HepG2 (cell line): ENCODE results near the gene CASP1. TPM values are rescaled to one million over a fixed set of nuclear protein-coding genes. Genes with fewer than 3 reads are reported as not detected.

Source experiments
- ATAC-seq: fragments of 200-7000 bp; cut with Tn5 transposase; 3 replicates; pipeline ENCODE4 v1.9.1; 2020; ENCODE audit warnings: mild to moderate bottlenecking, moderate library complexity
- BruUV-seq: library from RNA; stranded (reverse); fragments of 400-500 nt; replicated peaks from 2 replicates; lab custom pipeline; 2021; lab: Mats Ljungman, UMichigan
- CTCF ChIA-PET: fragments of 300-600 bp; formaldehyde crosslinking; extraction: SDS; loops from one replicate; lab custom pipeline; 2021; ENCODE audit warnings: low total read pairs, inconsistent platforms, low intra/inter-chr PET ratio; lab: Yijun Ruan, JAX
- POLR2A ChIA-PET: fragments of 350-600 bp; sonication (Branson Sonifier 250); formaldehyde crosslinking; loops from one replicate; lab custom pipeline; 2020; ENCODE audit warnings: antibody characterized with exemption, inconsistent platforms; lab: Yijun Ruan, JAX
- DNase-seq: peaks from one replicate; pipeline ENCODE4 v3.0.0-alpha.2; 2015; ENCODE audit warnings: low spot score
- FAIRE-seq: peaks from 3 replicates; lab custom pipeline; 2011; peaks lifted over from hg19 to GRCh38; lab: Jason Lieb, UNC
- H2AFZ ChIP-seq: one replicate; pipeline ENCODE4 v1.6.1; 2011; ENCODE audit warnings: low read length, inconsistent platforms
- H3K27ac ChIP-seq: fragments of 300-600 bp; 3 replicates; pipeline ENCODE4 v1.8.0; 2011; ENCODE audit warnings: mixed run types, mild to moderate bottlenecking, mixed read lengths, low read length, inconsistent platforms; ENCODE audit not compliant: insufficient read depth; ENCODE audit errors: extremely low read length
- H3K27me3 ChIP-seq, 2 experiments: fragments of 200-600 bp in 1 of 2; 2 replicates in 1 of 2; 3 replicates in 1 of 2; pipeline versions ENCODE4 v1.6.0 to v1.8.0; 2011; ENCODE audit warnings: low read length in 2 of 2, mild to moderate bottlenecking in 2 of 2, moderate library complexity in 2 of 2, inconsistent platforms in 1 of 2; ENCODE audit not compliant: insufficient read depth in 2 of 2, control insufficient read depth in 1 of 2
- H3K36me3 ChIP-seq, 2 experiments: fragments of 200-600 bp in 1 of 2; replicated peaks in 1 of 2; 2 replicates in 1 of 2; 3 replicates in 1 of 2; pipeline versions ENCODE4 v1.5.1 to v1.8.0; 2011; ENCODE audit warnings: low read length in 2 of 2, inconsistent platforms in 1 of 2; ENCODE audit not compliant: insufficient read depth in 2 of 2, control insufficient read depth in 1 of 2
- H3K4me1 ChIP-seq: 2 replicates; pipeline ENCODE4 v1.5.1; 2012; ENCODE audit warnings: low read length, inconsistent platforms; ENCODE audit not compliant: insufficient read depth
- H3K4me2 ChIP-seq: 2 replicates; pipeline ENCODE4 v1.6.0; 2011; ENCODE audit warnings: low read depth, low read length, inconsistent platforms
- H3K4me3 ChIP-seq, 3 experiments: fragments of 200-600 bp in 1 of 3; sonication (generic), shearing (Covaris generic) in 1 of 3; replicated peaks in 1 of 3; 2 replicates each; pipeline ENCODE4 v1.5.1; 2011 to 2016; ENCODE audit warnings: low read length in 3 of 3, inconsistent platforms in 2 of 3, low read depth in 2 of 3, mild to moderate bottlenecking in 2 of 3, control low read depth in 1 of 3, mixed read lengths in 1 of 3; ENCODE audit not compliant: insufficient read depth in 1 of 3
- H3K79me2 ChIP-seq: one replicate; pipeline ENCODE4 v1.6.1; 2011; ENCODE audit warnings: low read length, inconsistent platforms; ENCODE audit not compliant: insufficient read depth
- H3K9ac ChIP-seq: 2 replicates; pipeline ENCODE4 v1.6.0; 2011; ENCODE audit warnings: mild to moderate bottlenecking, low read depth, low read length, inconsistent platforms; ENCODE audit not compliant: insufficient read depth
- H3K9me3 ChIP-seq: 2 replicates; pipeline ENCODE4 v1.5.1; 2012; ENCODE audit warnings: mild to moderate bottlenecking, low read length
- H4K20me1 ChIP-seq: 2 replicates; pipeline ENCODE4 v1.6.0; 2011; ENCODE audit warnings: inconsistent platforms, mild to moderate bottlenecking, low read length, moderate library complexity; ENCODE audit not compliant: insufficient read depth
- ATF4 ChIP-seq, 2 experiments: fragments of 450-650 bp in 1 of 2; sonication (generic) in 1 of 2; formaldehyde crosslinking; IDR thresholded peaks; 2 replicates each; pipeline versions ENCODE4 v1.5.0 to v1.8.0; 2020 to 2022; ENCODE audit warnings: mild to moderate bottlenecking in 1 of 2, missing genetic modification reagents in 1 of 2
- E2F2 ChIP-seq: sonication (generic); formaldehyde crosslinking; IDR thresholded peaks from 2 replicates; pipeline ENCODE4 v1.4.0; 2020; ENCODE audit warnings: missing genetic modification reagents, borderline replicate concordance
- EP300 ChIP-seq, 3 experiments: sonication (generic) in 1 of 3; formaldehyde crosslinking in 1 of 3; IDR thresholded peaks; 2 replicates each; pipeline versions ENCODE4 v1.5.1 to v1.6.1; 2011 to 2020; ENCODE audit warnings: low read depth in 2 of 3, low read length in 2 of 3, borderline replicate concordance in 1 of 3, improper control_type of control experiment in 1 of 3, mild to moderate bottlenecking in 1 of 3, missing genetic modification reagents in 1 of 3, moderate library complexity in 1 of 3
- HNRNPL ChIP-seq: fragments of 200-400 bp; formaldehyde crosslinking; IDR thresholded peaks from 2 replicates; pipeline ENCODE4 v1.6.1; 2017; ENCODE audit warnings: mild to moderate bottlenecking, low read depth, low read length
- JUND ChIP-seq: sonication (generic); formaldehyde crosslinking; IDR thresholded peaks from 2 replicates; pipeline ENCODE4 v1.8.0; 2022; ENCODE audit warnings: mild to moderate bottlenecking, missing genetic modification reagents
- KAT2B ChIP-seq: fragments of 150-350 bp; IDR thresholded peaks from 2 replicates; pipeline ENCODE4 v1.6.1; 2014; ENCODE audit warnings: low read depth, low read length, borderline replicate concordance
- KAT8 ChIP-seq: IDR thresholded peaks from 2 replicates; pipeline ENCODE4 v1.6.1; 2016; ENCODE audit warnings: missing genetic modification reagents, missing compliant biosample characterization
- KDM4B ChIP-seq: sonication (generic); formaldehyde crosslinking; IDR thresholded peaks from 2 replicates; pipeline ENCODE4 v1.4.0; 2020; ENCODE audit warnings: missing genetic modification reagents
- SP140L ChIP-seq: sonication (generic); formaldehyde crosslinking; IDR thresholded peaks from 2 replicates; pipeline ENCODE4 v1.4.0; 2020; ENCODE audit warnings: missing genetic modification reagents, borderline replicate concordance
- SP4 ChIP-seq: sonication (generic); formaldehyde crosslinking; IDR thresholded peaks from 2 replicates; pipeline ENCODE4 v1.8.1; 2023; ENCODE audit warnings: mild to moderate bottlenecking, missing genetic modification reagents
- ZBTB20 ChIP-seq: sonication (generic); formaldehyde crosslinking; IDR thresholded peaks from 2 replicates; pipeline ENCODE4 v1.8.1; 2023; ENCODE audit warnings: missing genetic modification reagents, low read depth, mild to moderate bottlenecking, borderline replicate concordance
- ZBTB43 ChIP-seq: sonication (generic); formaldehyde crosslinking; conservative IDR thresholded peaks from 2 replicates; pipeline ENCODE4 v1.4.0; 2020; ENCODE audit warnings: missing genetic modification reagents
- ZFAT ChIP-seq: sonication (generic); formaldehyde crosslinking; conservative IDR thresholded peaks from 2 replicates; pipeline ENCODE4 v1.8.1; 2023; ENCODE audit warnings: missing genetic modification reagents, inconsistent platforms
- ZNF18 ChIP-seq: sonication (generic); formaldehyde crosslinking; IDR thresholded peaks from 2 replicates; pipeline ENCODE4 v1.8.0; 2022; ENCODE audit warnings: mild to moderate bottlenecking, missing genetic modification reagents; ENCODE audit not compliant: insufficient replicate concordance
- ZNF746 ChIP-seq: sonication (generic); formaldehyde crosslinking; IDR thresholded peaks from 2 replicates; pipeline ENCODE4 v1.8.0; 2022; ENCODE audit warnings: mild to moderate bottlenecking, missing genetic modification reagents
- WGBS: methylation state at CpG from one replicate; pipeline ENCODE4 v1.1.6; 2017; ENCODE audit warnings: low lambda C conversion rate; 5-methylcytosine and 5-hydroxymethylcytosine counted together
- in situ Hi-C: cut with HindIII; loops from 2 replicates; pipeline ENCODE4 v1.10.0; 2017; ENCODE audit warnings: low pct_unique_long_range_greater_than_20kb; ENCODE audit not compliant: extremely low pct_ligation_motif_present
- intact Hi-C: fragments of 100-400 bp; cut with micrococcal nuclease; formaldehyde crosslinking; loops from one replicate; pipeline ENCODE4 v1.10.0; 2022; ENCODE audit not compliant: unreplicated experiment
- polyA plus RNA-seq, 8 experiments: library from polyadenylated mRNA; depleted of rRNA in 3 of 8; stranded (reverse) in 7 of 8; unstranded in 1 of 8; fragments of >200 nt; fragmentation: Illumina TruSeq in 4 of 8; extraction: Trizol in 4 of 8; gene quantifications; 2 replicates each; pipeline versions ENCODE4 v1.2.1 to v1.2.3, GENCODE V29; 2011 to 2016; ENCODE audit warnings: low read depth in 4 of 8, missing spikeins in 1 of 8, mixed read lengths in 1 of 8; ENCODE audit not compliant: insufficient read depth in 1 of 8
- total RNA-seq, 5 experiments: library from RNA; depleted of rRNA; stranded (reverse); fragments of >200 nt; fragmentation: Illumina TruSeq; extraction: Trizol; gene quantifications; 2 replicates each; pipeline ENCODE4 v1.2.3, GENCODE V29; 2016; ENCODE audit warnings: low read depth in 1 of 5

CASP1 gene
- total and polyA plus RNA-seq, 2 of the 13 experiments (the other 11 are each of a cell fraction or from before 2014, with no cell fraction given), result 0.34 to 5.2 TPM

- TF ChIP-seq KAT8 (CRISPR knock-in tag), result no peak
- TF ChIP-seq ZFAT (CRISPR knock-in tag), result no peak
- TF ChIP-seq E2F2 (CRISPR knock-in tag), result no peak
Measured at GRCh38 chr11:105034813-105035620, at the start of gene CASP1 (continued).

GRCh38 chr11:105081412-105082150, 46.6 kb upstream of the CASP1 start:
- no peaks in the 10 kb centered on the region for H3K36me3 ChIP-seq
- H3K4me3 ChIP-seq, result no peak overlapping the region
- no peaks in the 10 kb centered on the region for H3K79me2 ChIP-seq
- no peaks in the 10 kb centered on the region for H3K27me3 ChIP-seq
- H3K4me1 ChIP-seq, result no peaks in the 10 kb centered on the region
- H3K4me2 ChIP-seq, result no peak overlapping the region
- H2AFZ ChIP-seq, result no peak overlapping the region
- DNase-seq (no peak), FAIRE-seq (no peak), ATAC-seq (peak; percentile 59)
- intact Hi-C loops, result no loop called here
- BruUV-seq, result no TSS peak
- in situ Hi-C loops, result no loop called here
- WGBS, result 20% methylated on average over 2 of the region's 5 CpGs
- H3K9ac ChIP-seq, result no peak overlapping the region
- no peaks in the 10 kb centered on the region for H3K9me3 ChIP-seq
- no peak for TF ChIP-seq HNRNPL
- TF ChIP-seq KAT2B, result no peak
- TF ChIP-seq ZBTB43 (CRISPR knock-in tag), result no peak
- TF ChIP-seq KAT8 (CRISPR knock-in tag), result no peak
- no peak for TF ChIP-seq ATF4 (CRISPR knock-in tag; IDR thresholded peaks at IDR 0.05)
- TF ChIP-seq JUND, result no peak
- no peak for TF ChIP-seq ZBTB20 (CRISPR knock-in tag)
- no peak for TF ChIP-seq KDM4B (CRISPR knock-in tag)
- TF ChIP-seq SP4 (CRISPR knock-in tag), result no peak
- no peak for TF ChIP-seq ZNF746 (CRISPR knock-in tag)
- no peak for TF ChIP-seq ZNF18
- TF ChIP-seq EP300 (IDR thresholded peaks at IDR 0.05; ENCODE audit: low read depth in 2 of 2, low read length in 2 of 2), result no peak
- TF ChIP-seq EP300 (CRISPR knock-in tag; IDR thresholded peaks at IDR 0.05; ENCODE audit: borderline replicate concordance), result no peak
- no peak for TF ChIP-seq SP140L (CRISPR knock-in tag)
- H4K20me1 ChIP-seq, result no peaks in the 10 kb centered on the region
- ChIA-PET CTCF (no interaction called here), POLR2A (no interaction called here)
- H3K27ac ChIP-seq, result no peak overlapping the region
